ENCODE results near the gene RAI1.

The RAI1 gene

DNA sequence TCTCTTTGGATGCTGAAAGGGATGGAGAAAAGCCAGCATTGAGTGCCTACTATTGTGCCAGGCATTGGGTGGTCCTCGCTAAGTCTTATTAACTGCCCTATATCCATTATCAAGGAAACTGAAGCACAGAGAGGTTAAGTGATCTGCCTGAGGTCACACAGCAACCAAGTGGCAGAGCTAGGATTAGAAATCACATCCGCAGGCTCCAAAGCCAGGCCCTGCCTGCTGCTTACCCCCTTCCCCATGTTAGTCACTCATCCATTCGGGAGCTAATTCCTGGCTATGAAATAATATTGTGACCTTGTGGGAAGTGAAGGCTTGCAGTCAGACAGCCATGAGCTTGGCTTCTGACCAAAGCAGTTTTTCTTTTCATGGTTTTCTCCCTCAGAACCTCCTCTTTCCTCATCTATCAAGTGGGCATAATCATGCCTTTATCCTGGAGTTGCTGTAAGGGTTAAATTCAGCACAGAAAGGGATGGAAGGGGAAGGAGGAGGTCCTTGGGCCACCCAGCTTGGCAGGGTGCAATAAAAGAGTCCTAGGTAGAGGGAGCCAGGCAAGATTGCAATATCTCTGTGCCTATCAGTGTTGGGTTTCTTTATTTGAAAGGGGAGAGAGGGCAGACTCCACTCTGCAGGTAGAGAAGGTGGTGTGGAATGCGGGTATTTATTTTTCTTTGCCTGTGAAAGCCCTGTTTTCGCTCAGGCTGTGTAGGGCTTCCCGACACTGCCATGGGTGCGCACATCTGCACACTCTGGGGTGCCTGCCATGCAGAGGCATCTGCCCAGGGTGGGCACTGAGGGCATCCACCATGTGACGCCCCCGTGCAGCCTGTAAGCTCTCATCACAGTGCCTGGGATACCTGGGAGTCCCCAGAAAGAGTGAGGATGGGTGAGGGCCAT is 11.3 kb downstream of the RAI1 start:
- H3K36me3 ChIP-seq (ENCODE audit: control insufficient read depth in 2 of 2, insufficient read depth in 1 of 2, low read length in 2 of 2): no peaks in the 10 kb centered on the region
- peaks cover 49% of the 10 kb centered on the region for H3K4me1 ChIP-seq (ENCODE audit: control insufficient read depth, insufficient read depth, low read length)
- CTCF ChIA-PET: interaction anchor here (0.6 to 2.3 kb wide), 7 partner anchors 10 to 451 kb away, joined by 3 to 7 read pairs (median 4); no protein-coding TSS in a partner anchor
- no peak overlapping the region for H3K4me3 ChIP-seq (ENCODE audit: low read depth, low read length)
- TF ChIP-seq, protein P1, sequence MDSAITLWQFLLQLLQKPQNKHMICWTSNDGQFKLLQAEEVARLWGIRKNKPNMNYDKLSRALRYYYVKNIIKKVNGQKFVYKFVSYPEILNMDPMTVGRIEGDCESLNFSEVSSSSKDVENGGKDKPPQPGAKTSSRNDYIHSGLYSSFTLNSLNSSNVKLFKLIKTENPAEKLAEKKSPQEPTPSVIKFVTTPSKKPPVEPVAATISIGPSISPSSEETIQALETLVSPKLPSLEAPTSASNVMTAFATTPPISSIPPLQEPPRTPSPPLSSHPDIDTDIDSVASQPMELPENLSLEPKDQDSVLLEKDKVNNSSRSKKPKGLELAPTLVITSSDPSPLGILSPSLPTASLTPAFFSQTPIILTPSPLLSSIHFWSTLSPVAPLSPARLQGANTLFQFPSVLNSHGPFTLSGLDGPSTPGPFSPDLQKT (IDR thresholded peaks at IDR 0.05; ENCODE audit: borderline replicate concordance, low read depth, low read length): no peak
- peak; percentile 98; the same call in 1 of the 2 replicates for TF ChIP-seq ZNF768 (tag by site-specific recombination; IDR thresholded peaks at IDR 0.05)
- TF ChIP-seq ZNF560 (tag by site-specific recombination; IDR thresholded peaks at IDR 0.05; ENCODE audit: borderline replicate concordance): no peak
- TF ChIP-seq HIC1 (tag by site-specific recombination; IDR thresholded peaks at IDR 0.05): 0 out of 2 replicates have a peak, but pooled peaks have one; percentile 84
- TF ChIP-seq ZNF600 (tag by site-specific recombination; IDR thresholded peaks at IDR 0.05): peak; percentile 43; the same call in 1 of the 2 replicates
- peak; percentile 92 for TF ChIP-seq PRDM1 (tag by site-specific recombination; IDR thresholded peaks at IDR 0.05)
- TF ChIP-seq, protein P2, sequence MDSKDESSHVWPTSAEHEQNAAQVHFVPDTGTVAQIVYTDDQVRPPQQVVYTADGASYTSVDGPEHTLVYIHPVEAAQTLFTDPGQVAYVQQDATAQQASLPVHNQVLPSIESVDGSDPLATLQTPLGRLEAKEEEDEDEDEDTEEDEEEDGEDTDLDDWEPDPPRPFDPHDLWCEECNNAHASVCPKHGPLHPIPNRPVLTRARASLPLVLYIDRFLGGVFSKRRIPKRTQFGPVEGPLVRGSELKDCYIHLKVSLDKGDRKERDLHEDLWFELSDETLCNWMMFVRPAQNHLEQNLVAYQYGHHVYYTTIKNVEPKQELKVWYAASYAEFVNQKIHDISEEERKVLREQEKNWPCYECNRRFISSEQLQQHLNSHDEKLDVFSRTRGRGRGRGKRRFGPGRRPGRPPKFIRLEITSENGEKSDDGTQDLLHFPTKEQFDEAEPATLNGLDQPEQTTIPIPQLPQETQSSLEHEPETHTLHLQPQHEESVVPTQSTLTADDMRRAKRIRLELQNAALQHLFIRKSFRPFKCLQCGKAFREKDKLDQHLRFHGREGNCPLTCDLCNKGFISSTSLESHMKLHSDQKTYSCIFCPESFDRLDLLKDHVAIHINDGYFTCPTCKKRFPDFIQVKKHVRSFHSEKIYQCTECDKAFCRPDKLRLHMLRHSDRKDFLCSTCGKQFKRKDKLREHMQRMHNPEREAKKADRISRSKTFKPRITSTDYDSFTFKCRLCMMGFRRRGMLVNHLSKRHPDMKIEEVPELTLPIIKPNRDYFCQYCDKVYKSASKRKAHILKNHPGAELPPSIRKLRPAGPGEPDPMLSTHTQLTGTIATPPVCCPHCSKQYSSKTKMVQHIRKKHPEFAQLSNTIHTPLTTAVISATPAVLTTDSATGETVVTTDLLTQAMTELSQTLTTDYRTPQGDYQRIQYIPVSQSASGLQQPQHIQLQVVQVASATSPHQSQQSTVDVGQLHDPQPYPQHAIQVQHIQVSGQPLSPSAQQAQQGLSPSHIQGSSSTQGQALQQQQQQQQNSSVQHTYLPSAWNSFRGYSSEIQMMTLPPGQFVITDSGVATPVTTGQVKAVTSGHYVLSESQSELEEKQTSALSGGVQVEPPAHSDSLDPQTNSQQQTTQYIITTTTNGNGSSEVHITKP (tag by site-specific recombination; IDR thresholded peaks at IDR 0.05): peak; percentile 98
- no peak for TF ChIP-seq ZNF76 (tag by site-specific recombination; IDR thresholded peaks at IDR 0.05; ENCODE audit: borderline replicate concordance, low read depth)
- TF ChIP-seq, protein P3, sequence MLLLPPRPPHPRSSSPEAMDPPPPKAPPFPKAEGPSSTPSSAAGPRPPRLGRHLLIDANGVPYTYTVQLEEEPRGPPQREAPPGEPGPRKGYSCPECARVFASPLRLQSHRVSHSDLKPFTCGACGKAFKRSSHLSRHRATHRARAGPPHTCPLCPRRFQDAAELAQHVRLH (tag by site-specific recombination; IDR thresholded peaks at IDR 0.05): peak; percentile 51
- TF ChIP-seq, protein P4, sequence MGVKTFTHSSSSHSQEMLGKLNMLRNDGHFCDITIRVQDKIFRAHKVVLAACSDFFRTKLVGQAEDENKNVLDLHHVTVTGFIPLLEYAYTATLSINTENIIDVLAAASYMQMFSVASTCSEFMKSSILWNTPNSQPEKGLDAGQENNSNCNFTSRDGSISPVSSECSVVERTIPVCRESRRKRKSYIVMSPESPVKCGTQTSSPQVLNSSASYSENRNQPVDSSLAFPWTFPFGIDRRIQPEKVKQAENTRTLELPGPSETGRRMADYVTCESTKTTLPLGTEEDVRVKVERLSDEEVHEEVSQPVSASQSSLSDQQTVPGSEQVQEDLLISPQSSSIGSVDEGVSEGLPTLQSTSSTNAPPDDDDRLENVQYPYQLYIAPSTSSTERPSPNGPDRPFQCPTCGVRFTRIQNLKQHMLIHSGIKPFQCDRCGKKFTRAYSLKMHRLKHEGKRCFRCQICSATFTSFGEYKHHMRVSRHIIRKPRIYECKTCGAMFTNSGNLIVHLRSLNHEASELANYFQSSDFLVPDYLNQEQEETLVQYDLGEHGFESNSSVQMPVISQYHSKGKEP (tag by site-specific recombination; IDR thresholded peaks at IDR 0.05): peak; percentile 56; the same call in 1 of the 2 replicates
- TF ChIP-seq ZNF391 (tag by site-specific recombination; IDR thresholded peaks at IDR 0.05; ENCODE audit: borderline replicate concordance, low read depth): no peak
- POLR2A ChIA-PET: interaction anchor here (1.3 to 5.1 kb wide), 2 partner anchors 9 to 280 kb away, joined by 3 to 45 read pairs; partner anchors contain the start of genes DRC3 and TOM1L2
- H3K9me3 ChIP-seq (ENCODE audit: control insufficient read depth, insufficient read depth, low read depth, low read length): no peaks in the 10 kb centered on the region
- peak overlapping the region; percentile 99 for H3K27ac ChIP-seq (ENCODE audit: extremely low read depth, low read depth, low read length)

All from HEK293 (cell line).